H1 (cell line): ENCODE data around the gene TMEM185B. TPM values are rescaled to one million over a fixed set of nuclear protein-coding genes. Genes with fewer than 3 reads are reported as not detected.

Source experiments
- CTCF ChIA-PET: fragments of 300-600 bp; sonication (Branson Sonifier 250); formaldehyde crosslinking; loops from one replicate; lab custom pipeline; 2021; ENCODE audit not compliant: partially characterized antibody; lab: Charles Lee
- POLR2A ChIA-PET: fragments of 300-600 bp; sonication (Branson Sonifier 250); formaldehyde crosslinking; loops from one replicate; lab custom pipeline; 2021; ENCODE audit warnings: inconsistent platforms; ENCODE audit not compliant: partially characterized antibody; lab: Charles Lee
- DNase-seq, 2 experiments: peaks; one replicate each; pipeline versions ENCODE4 v3.0.0 to v3.0.0-alpha.2; 2010 to 2022; ENCODE audit warnings: low spot score in 2 of 2, low read depth in 1 of 2, mixed read lengths in 1 of 2
- FAIRE-seq: peaks from 2 replicates; lab custom pipeline; 2011; peaks lifted over from hg19 to GRCh38; lab: Jason Lieb, UNC
- H2AFZ ChIP-seq: 2 replicates; pipeline ENCODE4 v1.8.1; 2012; ENCODE audit warnings: low read length, inconsistent platforms
- H2AK5ac ChIP-seq: 2 replicates; pipeline ENCODE4 v1.6.1; 2013; ENCODE audit warnings: low read depth, low read length
- H2BK120ac ChIP-seq: replicated peaks from 2 replicates; pipeline ENCODE3; 2013; ENCODE audit warnings: low read depth, low read length, inconsistent platforms
- H2BK12ac ChIP-seq: 2 replicates; pipeline ENCODE4 v1.6.1; 2013; ENCODE audit warnings: low read depth, low read length
- H2BK15ac ChIP-seq: 2 replicates; pipeline ENCODE4 v1.6.1; 2013; ENCODE audit warnings: low read length
- H2BK20ac ChIP-seq: 2 replicates; pipeline ENCODE4 v1.6.1; 2013; ENCODE audit warnings: low read length
- H2BK5ac ChIP-seq: 2 replicates; pipeline ENCODE4 v1.6.1; 2013; ENCODE audit warnings: low read depth, low read length
- H3K14ac ChIP-seq: 2 replicates; pipeline ENCODE4 v1.6.1; 2013; ENCODE audit warnings: inconsistent platforms; ENCODE audit not compliant: insufficient read length
- H3K18ac ChIP-seq: 2 replicates; pipeline ENCODE4 v1.6.1; 2013; ENCODE audit warnings: low read length; ENCODE audit errors: extremely low read depth
- H3K23ac ChIP-seq: 2 replicates; pipeline ENCODE4 v1.6.1; 2013; ENCODE audit warnings: inconsistent platforms; ENCODE audit not compliant: insufficient read length
- H3K23me2 ChIP-seq: 2 replicates; pipeline ENCODE4 v1.6.1; 2013; ENCODE audit warnings: low read depth, low read length
- H3K27ac ChIP-seq: 2 replicates; pipeline ENCODE4 v1.6.1; 2011; ENCODE audit warnings: low read depth, low read length, inconsistent platforms
- H3K27me3 ChIP-seq, 4 experiments: replicated peaks in 1 of 4; 1 replicate in 1 of 4; 2 replicates in 3 of 4; pipeline versions ENCODE4 v1.6.1 to v1.8.1; 2011 to 2013; ENCODE audit warnings: low read length in 3 of 4, mild to moderate bottlenecking in 3 of 4, inconsistent platforms in 2 of 4, mixed read lengths in 2 of 4, moderate library complexity in 1 of 4; ENCODE audit not compliant: control insufficient read depth in 3 of 4, insufficient read depth in 3 of 4; ENCODE audit errors: extremely low read depth in 1 of 4
- H3K36me3 ChIP-seq, 4 experiments: 2 replicates each; pipeline versions ENCODE4 v1.6.1 to v1.8.1; 2011 to 2013; ENCODE audit warnings: mild to moderate bottlenecking in 4 of 4, low read length in 3 of 4, moderate library complexity in 2 of 4, control low read depth in 1 of 4, inconsistent platforms in 1 of 4; ENCODE audit not compliant: insufficient read depth in 4 of 4, control insufficient read depth in 2 of 4
- H3K4ac ChIP-seq: replicated peaks from 2 replicates; pipeline ENCODE3; 2013; ENCODE audit warnings: low read length, low read depth, mixed read lengths, inconsistent platforms; ENCODE audit not compliant: insufficient read length
- H3K4me1 ChIP-seq, 4 experiments: replicated peaks in 1 of 4; 1 replicate in 1 of 4; 2 replicates in 3 of 4; pipeline versions ENCODE4 v1.6.1 to v1.8.1; 2011 to 2013; ENCODE audit warnings: low read length in 3 of 4, inconsistent platforms in 2 of 4, mixed read lengths in 1 of 4; ENCODE audit not compliant: insufficient read depth in 4 of 4, control insufficient read depth in 3 of 4
- H3K4me2 ChIP-seq, 2 experiments: 2 replicates each; pipeline versions ENCODE4 v1.6.1 to v1.8.1; 2011 to 2013; ENCODE audit warnings: low read depth in 2 of 2, low read length in 2 of 2, control low read depth in 1 of 2, inconsistent platforms in 1 of 2, mild to moderate bottlenecking in 1 of 2; ENCODE audit not compliant: insufficient read depth in 1 of 2
- H3K4me3 ChIP-seq, 4 experiments: fragments of 200-600, 300-600 bp in 1 of 4; sonication (generic), shearing (Covaris generic), sonication (Bioruptor Twin) in 1 of 4; 2 replicates each; pipeline versions ENCODE4 v1.5.1 to v1.8.1; 2011 to 2016; ENCODE audit warnings: low read length in 4 of 4, low read depth in 3 of 4, control low read depth in 2 of 4, inconsistent platforms in 2 of 4, mild to moderate bottlenecking in 2 of 4, mixed read lengths in 1 of 4, moderate library complexity in 1 of 4; ENCODE audit not compliant: insufficient read depth in 2 of 4; ENCODE audit errors: extremely low read depth in 1 of 4
- H3K56ac ChIP-seq: replicated peaks from 2 replicates; pipeline ENCODE3; 2013; ENCODE audit warnings: low read depth, mild to moderate bottlenecking, mixed read lengths, low read length, inconsistent platforms; ENCODE audit not compliant: insufficient read length
- H3K79me1 ChIP-seq: 2 replicates; pipeline ENCODE4 v1.6.1; 2013; ENCODE audit warnings: low read depth, low read length, control low read depth
- H3K79me2 ChIP-seq, 2 experiments: 2 replicates each; pipeline versions ENCODE4 v1.6.1 to v1.8.1; 2012 to 2013; ENCODE audit warnings: low read length in 2 of 2, mild to moderate bottlenecking in 2 of 2, inconsistent platforms in 1 of 2; ENCODE audit not compliant: insufficient read depth in 2 of 2, control insufficient read depth in 1 of 2
- H3K9ac ChIP-seq, 4 experiments: replicated peaks in 1 of 4; 1 replicate in 1 of 4; 2 replicates in 3 of 4; pipeline versions ENCODE4 v1.6.1 to v1.8.1; 2011 to 2013; ENCODE audit warnings: low read depth in 3 of 4, low read length in 3 of 4, control low read depth in 2 of 4, mild to moderate bottlenecking in 2 of 4, moderate library complexity in 2 of 4, inconsistent platforms in 1 of 4; ENCODE audit errors: extremely low read depth in 1 of 4
- H3K9me3 ChIP-seq, 2 experiments: 2 replicates each; pipeline versions ENCODE4 v1.6.1 to v1.8.1; 2012 to 2013; ENCODE audit warnings: mild to moderate bottlenecking in 2 of 2, moderate library complexity in 2 of 2, control low read depth in 1 of 2, inconsistent platforms in 1 of 2, low read depth in 1 of 2, low read length in 1 of 2, mixed read lengths in 1 of 2; ENCODE audit not compliant: insufficient read depth in 2 of 2
- H4K20me1 ChIP-seq, 2 experiments: replicated peaks in 1 of 2; 2 replicates each; pipeline versions ENCODE3 to v1.8.1; 2011 to 2013; ENCODE audit warnings: inconsistent platforms in 2 of 2, low read length in 2 of 2, mild to moderate bottlenecking in 1 of 2; ENCODE audit not compliant: insufficient read depth in 2 of 2, control insufficient read depth in 1 of 2
- H4K5ac ChIP-seq: 2 replicates; pipeline ENCODE4 v1.6.1; 2013; ENCODE audit warnings: low read length, low read depth, mixed read lengths, inconsistent platforms; ENCODE audit not compliant: insufficient read length
- H4K8ac ChIP-seq: 2 replicates; pipeline ENCODE4 v1.8.0; 2013; ENCODE audit warnings: mild to moderate bottlenecking, moderate library complexity, low read length, inconsistent platforms; ENCODE audit not compliant: insufficient read depth; ENCODE audit errors: extremely low read depth
- H4K91ac ChIP-seq: replicated peaks from 2 replicates; pipeline ENCODE3; 2013; ENCODE audit warnings: low read length, mixed read lengths, inconsistent platforms; ENCODE audit not compliant: insufficient read length
- BRCA1 ChIP-seq: IDR thresholded peaks from 2 replicates; pipeline ENCODE4 v1.6.1; 2012; ENCODE audit warnings: low read depth, low read length, improper control_type of control experiment
- CREB1 ChIP-seq: IDR thresholded peaks from 2 replicates; pipeline ENCODE4 v1.6.1; 2012; ENCODE audit warnings: inconsistent platforms
- CTBP2 ChIP-seq: IDR thresholded peaks from 2 replicates; pipeline ENCODE4 v1.7.0; 2011; ENCODE audit warnings: borderline replicate concordance, mild to moderate bottlenecking, moderate library complexity, mixed read lengths, low read length; ENCODE audit not compliant: insufficient read depth, insufficient read length
- FOSL1 ChIP-seq: IDR thresholded peaks from 2 replicates; pipeline ENCODE4 v1.6.1; 2011; ENCODE audit warnings: mild to moderate bottlenecking, low read depth, low read length, moderate library complexity; ENCODE audit not compliant: insufficient read depth
- KDM1A ChIP-seq: fragments of 200-600, 300-600 bp; sonication (generic); IDR thresholded peaks from 2 replicates; pipeline ENCODE4 v1.7.1; 2016; ENCODE audit warnings: mild to moderate bottlenecking, low read length, borderline replicate concordance
- POLR2AphosphoS5 ChIP-seq: IDR thresholded peaks from 2 replicates; pipeline ENCODE4 v1.6.1; 2011; ENCODE audit warnings: low read depth, low read length
- SIN3A ChIP-seq, 2 experiments: IDR thresholded peaks in 1 of 2; conservative IDR thresholded peaks in 1 of 2; 2 replicates each; pipeline ENCODE4 v1.6.1; 2011 to 2012; ENCODE audit warnings: low read length in 2 of 2, improper control_type of control experiment in 1 of 2, low read depth in 1 of 2, mild to moderate bottlenecking in 1 of 2
- SRF ChIP-seq: IDR thresholded peaks from 2 replicates; pipeline ENCODE4 v1.6.1; 2011; ENCODE audit warnings: mild to moderate bottlenecking, low read depth, low read length, moderate library complexity
- USF2 ChIP-seq: IDR thresholded peaks from 2 replicates; pipeline ENCODE4 v1.6.1; 2011; ENCODE audit warnings: low read length, improper control_type of control experiment
- WGBS, 2 experiments: shearing (Covaris generic) in 1 of 2; methylation state at CpG; one replicate each; pipeline versions ENCODE4 v1.1.6 to v1.1.7; 2013 to 2015; ENCODE audit warnings: low lambda C conversion rate in 2 of 2, mixed read lengths in 2 of 2, inconsistent platforms in 1 of 2, low coverage in 1 of 2, missing lambda C conversion rate in 1 of 2; ENCODE audit not compliant: insufficient replicate concordance in 2 of 2, insufficient coverage in 1 of 2, insufficient read length in 1 of 2; ENCODE audit errors: extremely low coverage in 1 of 2, missing lambda C conversion rate in 1 of 2; 5-methylcytosine and 5-hydroxymethylcytosine counted together
- polyA plus RNA-seq, 7 experiments: library from polyadenylated mRNA; depleted of rRNA in 3 of 7; stranded (reverse) in 5 of 7; unstranded in 2 of 7; fragments of >200 nt in 5 of 7; fragments of 200-250 nt in 2 of 7; gene quantifications; 1 replicate in 5 of 7; 2 replicates in 1 of 7; 4 replicates in 1 of 7; pipeline versions ENCODE4 v1.2.1 to v1.2.3, GENCODE V29; 2011 to 2013; ENCODE audit warnings: missing spikeins in 2 of 7, mixed read lengths in 2 of 7
- total RNA-seq: library from RNA; stranded (reverse); fragmentation: NEBNext Ultra II Directional; extraction: Animal tissue kit (Norgen Biotek cat#: 25700); gene quantifications from 2 replicates; pipeline ENCODE4 v1.2.1, GENCODE V29; 2021

The TMEM185B gene
- total and polyA plus RNA-seq, 2 of the 8 experiments (the other 6 are each of a cell fraction or from before 2014, with no cell fraction given), result 13.5 to 14.0 TPM

DNA sequence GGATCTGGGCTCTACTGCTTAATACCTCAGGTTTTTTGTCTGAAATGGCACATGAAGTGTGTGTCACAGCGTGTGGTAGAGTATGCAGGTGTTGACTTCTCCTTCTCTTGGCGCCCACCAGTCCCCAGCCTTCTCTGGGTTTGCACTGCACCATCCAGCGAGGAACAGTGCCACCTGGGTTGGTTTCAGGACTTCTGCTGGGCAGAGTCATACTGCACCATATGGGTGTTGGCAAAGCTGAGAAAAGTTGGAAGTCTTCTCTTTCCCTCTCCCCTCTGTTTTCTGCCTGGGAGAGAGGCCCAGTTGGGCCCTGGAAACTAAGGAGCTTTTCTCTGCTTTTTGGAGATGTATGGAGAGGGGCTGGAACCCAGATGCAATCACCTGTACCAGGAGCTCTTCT lies 43.8 kb downstream of the TMEM185B start:
- Histone ChIP-seq H2BK5ac (no peak overlapping the region), H2AFZ (no peak overlapping the region), H3K56ac (no peak overlapping the region), H4K91ac (no peak overlapping the region), H3K4ac (no peak overlapping the region), H4K5ac (no peak overlapping the region), H3K18ac (no peak overlapping the region), H3K23me2 (no peaks in the 10 kb centered on the region), H3K4me2 (no peak overlapping the region), H3K9ac (no peak overlapping the region), H2BK15ac (no peak overlapping the region), H3K9me3 (no peaks in the 10 kb centered on the region), H4K8ac (no peak overlapping the region), H2AK5ac (no peak overlapping the region), H3K36me3 (no peaks in the 10 kb centered on the region; a peak in 1 of 8 replicates), H2BK12ac (no peak overlapping the region), H3K23ac (no peak overlapping the region), H3K79me1 (no peaks in the 10 kb centered on the region), H4K20me1 (no peaks in the 10 kb centered on the region), H3K27ac (no peak overlapping the region), H3K4me1 (peaks cover 0 to 3% (median 0%) of the 10 kb centered on the region in 4 experiments; a peak in 1 of 7 replicates), H3K4me3 (no peak overlapping the region), H3K27me3 (no peaks in the 10 kb centered on the region), H2BK120ac (no peak overlapping the region), H3K79me2 (no peaks in the 10 kb centered on the region), H2BK20ac (no peak overlapping the region), H3K14ac (no peak overlapping the region)
- WGBS, 2 experiments, result 96% methylated on average over 3 of the region's 3 CpGs; no CpG with 5 or more reads in 1 of the 2 experiments
- TF ChIP-seq BRCA1, result no peak
- no peak for TF ChIP-seq SIN3A (conservative IDR thresholded peaks at IDR 0.05 in 1 of 2, IDR thresholded peaks at IDR 0.05 in 1 of 2; ENCODE audit: low read depth in 1 of 2, low read length in 2 of 2)
- no peak for TF ChIP-seq CREB1
- no peak for TF ChIP-seq POLR2AphosphoS5
- no peak for TF ChIP-seq FOSL1
- no peak for TF ChIP-seq CTBP2
- TF ChIP-seq KDM1A, result no peak
- no peak for TF ChIP-seq USF2
- TF ChIP-seq SRF, result no peak
- no peak for FAIRE-seq
- ChIA-PET CTCF (interaction anchor here (0.9 to 3.7 kb wide), 3 partner anchors 9 to 101 kb away, joined by 3 to 15 read pairs (median 3); no protein-coding TSS in a partner anchor), POLR2A (no interaction called here)
- no peak for DNase-seq
